ENCODE measurements around the gene ALKBH5. TPM values are rescaled to one million over a fixed set of nuclear protein-coding genes. Genes with fewer than 3 reads are reported as not detected.

ALKBH5 gene
- total and polyA plus RNA-seq, 8 donors: 32.8 to 66.7 (median 49.4) TPM

DNA sequence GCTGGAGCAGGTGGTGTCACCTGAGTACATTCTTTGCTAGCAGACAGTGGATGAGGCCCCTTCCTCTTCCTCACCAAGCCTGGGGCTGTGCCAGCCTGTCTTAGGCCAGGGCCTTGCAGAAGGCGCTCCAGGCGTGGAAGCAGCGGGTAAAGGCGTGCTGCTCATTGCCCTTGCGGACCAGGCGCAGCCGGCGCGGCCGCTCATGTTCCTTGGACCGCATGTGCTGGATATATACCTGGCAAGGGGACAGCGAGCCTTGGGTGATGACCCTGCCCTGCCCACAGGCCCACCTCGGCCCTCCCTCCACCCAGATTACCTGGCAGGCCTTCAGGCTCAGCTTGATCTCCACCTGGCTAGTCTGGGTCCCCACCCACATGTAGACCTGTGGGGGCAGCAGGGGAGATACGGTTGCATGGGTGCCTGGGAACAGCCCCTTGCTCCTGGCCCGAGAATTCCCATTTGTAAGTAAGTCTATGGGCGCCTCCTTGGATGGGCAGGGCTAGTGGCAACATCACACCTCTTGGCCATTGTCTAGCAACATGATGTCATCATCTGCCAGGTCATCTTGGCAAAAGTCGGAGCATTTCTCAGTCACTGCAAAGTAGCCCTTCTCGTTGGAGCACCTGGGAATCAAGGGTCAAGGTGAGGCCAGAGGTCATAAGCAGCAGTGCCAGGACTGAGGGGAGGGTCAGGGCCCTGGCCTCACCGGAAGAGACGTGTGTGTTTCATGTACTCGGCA, 61.6 kb downstream of the ALKBH5 start:
- H3K36me3 ChIP-seq: peaks cover 36 to 99% (median 96%) of the 10 kb centered on the region in 4 donors
- WGBS, 5 donors: 83 to 92% (median 87%) methylated on average over 10 to 21 of the region's 21 CpGs
- no peak overlapping the region for H3K27ac ChIP-seq
- H3K4me1 ChIP-seq: peaks cover 23 to 31% (median 29%) of the 10 kb centered on the region in 4 donors
- DNase-seq: no peak
- intact Hi-C loops (cut with DNase I; ENCODE audit: low total_unique reads): no loop called here
- TF ChIP-seq, protein P1, sequence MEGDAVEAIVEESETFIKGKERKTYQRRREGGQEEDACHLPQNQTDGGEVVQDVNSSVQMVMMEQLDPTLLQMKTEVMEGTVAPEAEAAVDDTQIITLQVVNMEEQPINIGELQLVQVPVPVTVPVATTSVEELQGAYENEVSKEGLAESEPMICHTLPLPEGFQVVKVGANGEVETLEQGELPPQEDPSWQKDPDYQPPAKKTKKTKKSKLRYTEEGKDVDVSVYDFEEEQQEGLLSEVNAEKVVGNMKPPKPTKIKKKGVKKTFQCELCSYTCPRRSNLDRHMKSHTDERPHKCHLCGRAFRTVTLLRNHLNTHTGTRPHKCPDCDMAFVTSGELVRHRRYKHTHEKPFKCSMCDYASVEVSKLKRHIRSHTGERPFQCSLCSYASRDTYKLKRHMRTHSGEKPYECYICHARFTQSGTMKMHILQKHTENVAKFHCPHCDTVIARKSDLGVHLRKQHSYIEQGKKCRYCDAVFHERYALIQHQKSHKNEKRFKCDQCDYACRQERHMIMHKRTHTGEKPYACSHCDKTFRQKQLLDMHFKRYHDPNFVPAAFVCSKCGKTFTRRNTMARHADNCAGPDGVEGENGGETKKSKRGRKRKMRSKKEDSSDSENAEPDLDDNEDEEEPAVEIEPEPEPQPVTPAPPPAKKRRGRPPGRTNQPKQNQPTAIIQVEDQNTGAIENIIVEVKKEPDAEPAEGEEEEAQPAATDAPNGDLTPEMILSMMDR (IDR thresholded peaks at IDR 0.05): no peak
- TF ChIP-seq POLR2AphosphoS5 (IDR thresholded peaks at IDR 0.05) (no peak), POLR2A (IDR thresholded peaks at IDR 0.05) (no peak), EP300 (IDR thresholded peaks at IDR 0.05) (no peak)
- H3K4me3 ChIP-seq: no peak overlapping the region
- H3K9me3 ChIP-seq: no peaks in the 10 kb centered on the region
- no peaks in the 10 kb centered on the region for H3K27me3 ChIP-seq

DNA sequence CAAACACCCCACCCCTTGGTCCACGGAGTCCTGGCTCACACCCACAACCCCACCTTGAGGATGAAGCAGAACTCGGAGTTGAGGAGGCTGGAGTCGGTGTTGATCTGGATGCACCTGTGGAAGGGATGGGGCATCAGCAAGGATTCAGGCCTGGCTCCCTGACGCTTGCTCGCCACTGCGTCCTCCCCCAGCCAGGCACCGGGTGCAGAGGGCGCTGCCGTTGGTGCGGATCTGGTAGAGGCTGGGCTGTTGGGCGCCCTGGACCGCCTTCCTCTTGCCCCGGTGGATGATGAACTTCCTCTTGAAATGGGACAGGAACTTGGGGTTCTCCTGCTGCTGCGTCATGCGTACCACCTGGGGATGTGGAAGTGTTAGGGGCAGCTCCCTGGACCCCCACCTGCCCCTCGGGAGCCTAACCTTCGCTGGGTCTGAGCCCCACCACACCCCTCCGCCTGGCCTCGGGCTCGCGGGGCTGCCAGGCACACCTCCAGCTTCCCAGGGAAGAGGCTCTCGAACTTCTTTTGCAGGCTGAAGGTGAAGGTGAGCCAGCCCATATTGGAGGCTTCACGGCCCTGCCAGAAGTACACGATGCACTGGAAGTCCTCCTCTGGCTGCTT, 62.6 kb downstream of the ALKBH5 start:
- peaks cover 23 to 38% (median 32%) of the 10 kb centered on the region in 4 donors for H3K4me1 ChIP-seq
- TF ChIP-seq, protein P1 (IDR thresholded peaks at IDR 0.05): no peak
- no peak for TF ChIP-seq EP300 (IDR thresholded peaks at IDR 0.05)
- TF ChIP-seq POLR2A (IDR thresholded peaks at IDR 0.05): no peak
- TF ChIP-seq POLR2AphosphoS5 (IDR thresholded peaks at IDR 0.05): no peak
- H3K36me3 ChIP-seq: peaks cover 45 to 99% (median 96%) of the 10 kb centered on the region in 4 donors
- H3K9me3 ChIP-seq: no peaks in the 10 kb centered on the region
- intact Hi-C loops (cut with DNase I; ENCODE audit: low total_unique reads): no loop called here
- H3K27me3 ChIP-seq: no peaks in the 10 kb centered on the region
- peak overlapping the region in 3 of 4 donors; percentile 11 to 39 (median 22) for H3K4me3 ChIP-seq
- H3K27ac ChIP-seq: peak overlapping the region in 3 of 5 donors; percentile 29 to 82 (median 81)
- WGBS, 5 donors: 85 to 91% (median 89%) methylated on average over 13 to 24 of the region's 24 CpGs
- no peak for DNase-seq

DNA sequence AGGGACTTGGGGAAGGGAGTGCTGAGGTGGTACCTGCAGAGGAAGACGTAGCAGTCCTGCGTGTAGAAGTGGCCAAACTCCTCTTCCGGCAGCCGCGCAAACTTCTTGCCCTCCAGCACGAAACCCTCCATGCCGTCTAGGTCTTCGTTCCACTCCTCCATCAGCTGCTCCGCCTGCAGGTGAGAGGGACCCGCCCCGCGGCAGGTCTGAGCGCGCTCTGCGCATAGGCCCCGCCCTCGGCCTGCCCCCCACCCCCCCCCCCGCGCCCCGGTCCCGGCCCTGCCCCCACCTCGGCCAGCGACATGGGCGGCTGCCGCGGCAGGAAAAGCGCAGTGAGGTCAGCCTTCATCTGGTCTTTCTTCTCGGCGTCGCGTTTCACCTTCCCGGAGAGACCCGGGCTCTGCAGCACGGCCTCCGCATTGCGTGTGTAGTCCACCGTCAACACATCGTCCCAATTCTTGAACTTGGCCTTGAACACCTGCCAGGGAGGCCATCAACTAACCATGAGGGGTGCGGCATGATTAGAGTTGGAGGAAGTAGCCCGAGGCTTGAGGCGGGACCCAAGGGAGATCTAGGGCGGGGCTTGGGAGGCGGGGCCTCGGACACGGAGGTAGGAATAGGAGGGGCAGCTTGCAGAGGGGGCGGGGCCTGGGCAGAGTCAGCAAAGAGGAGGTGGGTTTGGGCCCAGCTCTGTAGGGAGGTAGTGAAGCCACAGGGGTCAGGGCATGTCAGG, 63.4 kb downstream of the ALKBH5 start:
- peaks cover 53 to 99% (median 97%) of the 10 kb centered on the region in 4 donors for H3K36me3 ChIP-seq
- TF ChIP-seq POLR2AphosphoS5 (IDR thresholded peaks at IDR 0.05) (peak in 1 of 3 donors; percentile 59), EP300 (IDR thresholded peaks at IDR 0.05) (no peak)
- peak overlapping the region; percentile 11 to 39 (median 18) for H3K4me3 ChIP-seq
- no peaks in the 10 kb centered on the region for H3K9me3 ChIP-seq
- 15 to 48% (median 28%) methylated on average over 32 to 46 of the region's 46 CpGs for WGBS, 5 donors
- no peaks in the 10 kb centered on the region for H3K27me3 ChIP-seq
- intact Hi-C loops (cut with DNase I; ENCODE audit: low total_unique reads): no loop called here
- H3K4me1 ChIP-seq: peaks cover 23 to 38% (median 32%) of the 10 kb centered on the region in 4 donors
- H3K27ac ChIP-seq: peak overlapping the region; percentile 59 to 89 (median 81)
- DNase-seq: peak; percentile 94 to 95

DNA sequence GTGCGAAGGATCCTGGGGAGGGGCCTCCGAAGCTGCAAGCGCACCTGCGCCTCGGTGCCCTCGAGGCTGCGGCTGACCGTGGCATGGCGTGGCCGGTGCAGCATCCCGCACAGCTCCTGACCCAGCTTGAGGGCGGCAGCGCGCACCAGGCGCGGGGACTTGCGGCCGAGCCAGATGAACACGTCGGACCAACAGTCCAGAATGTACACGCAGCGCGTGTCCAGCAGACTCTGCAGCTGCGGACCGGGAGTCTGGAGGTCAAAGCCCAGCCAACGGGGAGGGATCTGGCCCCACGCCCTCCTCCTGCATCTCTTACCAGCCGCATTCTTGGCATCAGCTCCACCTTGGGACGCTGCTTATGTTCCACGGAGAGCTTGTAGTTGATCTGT, 64.0 kb downstream of the ALKBH5 start:
- Histone ChIP-seq H3K4me3 (peak overlapping the region in 1 of 4 donors; percentile 39), H3K9me3 (no peaks in the 10 kb centered on the region), H3K36me3 (peaks cover 59 to 99% (median 97%) of the 10 kb centered on the region in 4 donors), H3K27ac (peak overlapping the region; percentile 59 to 89 (median 81)), H3K27me3 (no peaks in the 10 kb centered on the region), H3K4me1 (peaks cover 23 to 38% (median 32%) of the 10 kb centered on the region in 4 donors)
- DNase-seq: peak; percentile 41 to 62
- WGBS, 5 donors: 18 to 70% (median 55%) methylated on average over 3 to 30 of the region's 30 CpGs
- intact Hi-C loops (cut with DNase I; ENCODE audit: low total_unique reads): no loop called here
- TF ChIP-seq POLR2A (IDR thresholded peaks at IDR 0.05) (no peak), POLR2AphosphoS5 (IDR thresholded peaks at IDR 0.05) (no peak), EP300 (IDR thresholded peaks at IDR 0.05) (no peak)
- TF ChIP-seq, protein P1 (IDR thresholded peaks at IDR 0.05): no peak
